Neural cell (in vitro differentiated cells): ENCODE data around the gene PNPLA7.

Source experiments
- CTCF ChIP-seq: fragments of 450-650 bp; IDR thresholded peaks from 2 replicates; pipeline ENCODE4 v1.5.1; 2014; ENCODE audit warnings: antibody characterized with exemption, mild to moderate bottlenecking, moderate library complexity; ENCODE audit not compliant: poor library complexity, severe bottlenecking
- EP300 ChIP-seq: fragments of 450-650 bp; conservative IDR thresholded peaks from 2 replicates; pipeline ENCODE4 v1.6.1; 2014; ENCODE audit warnings: antibody characterized with exemption, mild to moderate bottlenecking, moderate library complexity; ENCODE audit not compliant: poor library complexity, severe bottlenecking
- EZH2 ChIP-seq: fragments of 200-600, 300-800 bp; shearing (Covaris generic), sonication (generic); IDR thresholded peaks from 2 replicates; pipeline ENCODE4 v1.6.1; 2014; ENCODE audit warnings: antibody characterized with exemption, low read length, borderline replicate concordance, mild to moderate bottlenecking; ENCODE audit not compliant: insufficient read depth, poor library complexity, severe bottlenecking
- MXI1 ChIP-seq: fragments of 450-650 bp; conservative IDR thresholded peaks from 2 replicates; pipeline ENCODE4 v1.6.1; 2014; ENCODE audit warnings: antibody characterized with exemption, mild to moderate bottlenecking; ENCODE audit not compliant: poor library complexity, severe bottlenecking
- POLR2AphosphoS5 ChIP-seq: IDR thresholded peaks from 2 replicates; pipeline ENCODE4 v1.6.1; 2012
- REST ChIP-seq: IDR thresholded peaks from 2 replicates; pipeline ENCODE4 v1.6.1; 2012; ENCODE audit warnings: borderline replicate concordance
- SMC3 ChIP-seq: fragments of 450-650 bp; conservative IDR thresholded peaks from 2 replicates; pipeline ENCODE4 v1.6.1; 2014; ENCODE audit warnings: antibody characterized with exemption, mild to moderate bottlenecking, moderate library complexity; ENCODE audit not compliant: poor library complexity
- TAF1 ChIP-seq: IDR thresholded peaks from 2 replicates; pipeline ENCODE4 v1.6.1; 2012; ENCODE audit warnings: low read depth

DNA sequence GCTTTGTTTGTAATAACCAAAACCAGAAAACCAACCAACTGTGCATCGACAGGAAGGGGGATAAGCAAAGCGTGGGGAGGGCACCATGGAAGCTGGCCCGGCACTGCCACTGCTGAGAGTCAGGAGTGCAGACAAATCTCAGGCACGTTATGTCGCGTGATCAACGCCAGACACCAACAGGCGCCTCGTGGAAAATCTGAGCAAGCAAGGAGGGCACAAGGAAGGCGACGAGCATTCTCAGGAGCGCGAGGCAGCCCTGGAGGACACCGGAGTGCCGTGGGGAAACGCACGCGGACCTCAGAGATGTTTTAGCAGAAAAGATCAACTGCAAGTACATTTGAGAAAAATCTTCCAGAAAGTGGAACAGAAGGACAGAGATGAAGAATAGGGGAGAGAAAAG is 75.9 kb downstream of the PNPLA7 start:
- TF ChIP-seq CTCF = no peak
- TF ChIP-seq POLR2AphosphoS5 = no peak
- TF ChIP-seq MXI1 = no peak
- no peak for TF ChIP-seq EP300
- TF ChIP-seq EZH2 = no peak
- TF ChIP-seq TAF1 = no peak
- TF ChIP-seq SMC3 = no peak
- TF ChIP-seq REST = no peak
